Pancreas (tissue), 10 donors: ENCODE results near the gene WWC2. TPM values are rescaled to one million over a fixed set of nuclear protein-coding genes. Genes with fewer than 3 reads are reported as not detected.

Source experiments
- ATAC-seq, 4 donors: fragments of 200-7000 bp; cut with Tn5 transposase; one replicate each; pipeline versions ENCODE4 v1.8.0 to v1.9.1; 2020; ENCODE audit warnings: mild to moderate bottlenecking in 4 of 4, moderate library complexity in 4 of 4
- DNase-seq, 6 donors: peaks; one replicate each; pipeline ENCODE4 v3.0.0-alpha.2; 2020
- FAIRE-seq: peaks from 2 replicates; lab custom pipeline; 2012; peaks lifted over from hg19 to GRCh38; lab: Jason Lieb, UNC
- H3K27ac ChIP-seq, 4 donors: fragments of 200-600 bp; sonication (generic); 1 replicate in 3 of 4; 2 replicates in 1 of 4; pipeline versions ENCODE4 v1.5.0 to v1.8.0; 2020
- H3K27me3 ChIP-seq, 4 donors: fragments of 200-600 bp; one replicate each; pipeline ENCODE4 v1.8.0; 2021
- H3K36me3 ChIP-seq, 3 donors: fragments of 200-600 bp; sonication (generic) in 1 of 3; one replicate each; pipeline versions ENCODE4 v1.5.0 to v1.8.0; 2020 to 2021
- H3K4me1 ChIP-seq, 3 donors: fragments of 200-600 bp; one replicate each; pipeline ENCODE4 v1.8.0; 2021
- H3K4me3 ChIP-seq, 4 donors: fragments of 200-600 bp; sonication (generic) in 2 of 4; one replicate each; pipeline versions ENCODE4 v1.5.0 to v1.8.0; 2020 to 2021
- H3K9me3 ChIP-seq, 4 donors: fragments of 200-600 bp; one replicate each; pipeline ENCODE4 v1.8.0; 2021
- CTCF ChIP-seq, 4 donors: fragments of 200-600 bp; sonication (generic) in 3 of 4; IDR thresholded peaks; one replicate each; pipeline versions ENCODE4 v1.5.0 to v1.8.0; 2021; ENCODE audit warnings: antibody characterized with exemption in 4 of 4
- WGBS, 2 donors: extraction: QIAGEN DNeasy Blood & Tissue Kit; methylation state at CpG; one replicate each; pipeline ENCODE4 v1.1.7; 2013; 5-methylcytosine and 5-hydroxymethylcytosine counted together
- intact Hi-C, 3 donors: fragments of 100-400 bp; cut with DNase I; formaldehyde crosslinking; loops; one replicate each; pipeline versions ENCODE4 v1.11.1 to v1.14.2; 2022
- polyA plus RNA-seq, 2 donors: library from polyadenylated mRNA; stranded (reverse); fragments of 200-250 nt; gene quantifications; one replicate each; pipeline ENCODE4 v1.2.3, GENCODE V29; 2013
- total RNA-seq, 6 donors: library from RNA; stranded (reverse); fragmentation: NEBNext Ultra II Directional in 4 of 6; extraction: Animal tissue kit (Norgen Biotek cat#: 25700) in 4 of 6; gene quantifications; one replicate each; pipeline versions ENCODE4 v1.2.1 to v1.2.4, GENCODE V29; 2021 to 2023
- donor health status: healthy with polysubstance abuse.
- donor health status: DM: no; HTN: no; CAD: no; lungs with moderate emphysema.
- donor health status: DM: no; HTN: no; CAD: no.
- donor health status: control.
- donor health status: control.
- donor health status: Bipolar disorder and iron deficiency.
- donor health status: DM: yes; HTN: yes; CAD: no.
- donor health status: DM: no; HTN: no; CAD: no.
- donor health status: DM: no; HTN: no; CAD: no.
- donor health status: DM: yes; HTN: yes; CAD: no.

The WWC2 gene
- total and polyA plus RNA-seq, 8 donors, result 4.4 to 27.5 (median 16.9) TPM

- Histone ChIP-seq H3K27me3 (no peaks in the 10 kb centered on the region), H3K4me3 (no peak overlapping the region), H3K27ac (no peak overlapping the region), H3K9me3 (no peaks in the 10 kb centered on the region), H3K4me1 (no peaks in the 10 kb centered on the region), H3K36me3 (no peaks in the 10 kb centered on the region)
- intact Hi-C loops, result loop anchor here in 2 of 3 donors (5.0 to 10.0 kb wide), 2 partner anchors 181 to 184 kb away; no protein-coding TSS in a partner anchor
- no peak for TF ChIP-seq CTCF (IDR thresholded peaks at IDR 0.05)
- no peak for FAIRE-seq
- ATAC-seq, result no peak
- DNase-seq, result no peak
These were observed 27.8 kb upstream of the WWC2 start for GRCh38 chr4:183071222-183071621.

DNA sequence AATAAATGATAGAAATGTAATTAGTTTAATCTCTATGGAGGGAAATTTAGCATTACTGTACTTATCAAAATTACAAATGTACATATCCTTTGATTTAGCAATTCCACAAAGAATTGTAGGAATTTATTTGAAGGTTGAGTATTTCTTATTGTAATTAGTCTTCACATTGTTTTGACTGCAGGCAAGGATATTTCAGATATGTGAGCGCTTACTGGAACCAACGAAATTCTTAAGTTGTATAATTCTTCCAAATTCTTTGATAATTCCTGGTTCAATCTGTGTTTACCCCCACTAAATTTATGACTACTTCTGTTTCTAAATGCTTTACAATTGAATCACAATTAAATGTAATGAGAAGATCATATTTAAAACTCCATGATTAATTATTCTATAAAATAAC is 26.9 kb upstream of the WWC2 start:
- no peak for FAIRE-seq
- ATAC-seq, result no peak
- Histone ChIP-seq H3K36me3 (no peaks in the 10 kb centered on the region), H3K27me3 (no peaks in the 10 kb centered on the region), H3K4me3 (no peak overlapping the region), H3K4me1 (no peaks in the 10 kb centered on the region), H3K27ac (no peak overlapping the region), H3K9me3 (no peaks in the 10 kb centered on the region)
- TF ChIP-seq CTCF (IDR thresholded peaks at IDR 0.05), result no peak
- WGBS, 2 donors, result 92 to 97% methylated on average over 2 of the region's 2 CpGs
- intact Hi-C loops, result loop anchor here in 2 of 3 donors (5.0 to 10.0 kb wide), 2 partner anchors 180 to 183 kb away; no protein-coding TSS in a partner anchor
- DNase-seq, result no peak

DNA sequence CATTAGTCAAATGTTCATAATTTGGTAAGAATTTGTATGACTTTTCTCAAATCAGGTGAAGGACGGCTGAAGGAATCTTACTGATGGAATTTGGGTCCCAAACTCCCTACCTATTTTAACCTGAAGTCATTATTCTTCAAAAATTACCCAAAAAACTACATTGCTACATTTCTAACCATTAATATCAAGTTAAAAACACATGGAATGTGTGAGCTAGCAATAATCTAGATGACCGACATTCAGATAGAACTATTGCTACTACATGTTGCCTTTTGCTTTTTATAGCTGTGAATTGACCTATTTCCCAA is 25.3 kb upstream of the WWC2 start:
- Histone ChIP-seq H3K27me3 (no peaks in the 10 kb centered on the region), H3K36me3 (no peaks in the 10 kb centered on the region), H3K9me3 (no peaks in the 10 kb centered on the region), H3K27ac (no peak overlapping the region), H3K4me3 (no peak overlapping the region), H3K4me1 (no peaks in the 10 kb centered on the region)
- ATAC-seq (no peak), FAIRE-seq (no peak), DNase-seq (no peak)
- intact Hi-C loops, result loop anchor here in 2 of 3 donors (5.0 to 10.0 kb wide), 2 partner anchors 179 to 181 kb away; no protein-coding TSS in a partner anchor
- TF ChIP-seq CTCF (IDR thresholded peaks at IDR 0.05), result no peak
- WGBS, 2 donors, result 20% methylated on average over 2 of the region's 2 CpGs

- no peak for FAIRE-seq
- no peak for ATAC-seq
- Histone ChIP-seq H3K27ac (no peak overlapping the region), H3K27me3 (no peaks in the 10 kb centered on the region), H3K9me3 (no peaks in the 10 kb centered on the region), H3K4me3 (no peak overlapping the region), H3K36me3 (no peaks in the 10 kb centered on the region), H3K4me1 (no peaks in the 10 kb centered on the region)
- no peak for TF ChIP-seq CTCF (IDR thresholded peaks at IDR 0.05)
- 57 to 64% methylated on average over 7 of the region's 7 CpGs for WGBS, 2 donors
- DNase-seq, result no peak
- intact Hi-C loops, result loop anchor here in 2 of 3 donors (5.0 to 10.0 kb wide), 2 partner anchors 178 to 180 kb away; no protein-coding TSS in a partner anchor
These were observed 24.6 kb upstream of the WWC2 start for GRCh38 chr4:183074288-183074990.

GRCh38 chr4:183078634-183079033 is 20.4 kb upstream of the WWC2 start:
- intact Hi-C loops, result loop anchor here in 2 of 3 donors (5.0 to 10.0 kb wide), 2 partner anchors 176 to 179 kb away; no protein-coding TSS in a partner anchor
- Histone ChIP-seq H3K27ac (no peak overlapping the region), H3K9me3 (no peaks in the 10 kb centered on the region), H3K36me3 (no peaks in the 10 kb centered on the region), H3K4me3 (no peak overlapping the region), H3K4me1 (peaks cover 7 to 13% (median 12%) of the 10 kb centered on the region in 3 donors), H3K27me3 (no peaks in the 10 kb centered on the region)
- 94 to 96% methylated on average over 13 of the region's 13 CpGs for WGBS, 2 donors
- no peak for ATAC-seq
- no peak for DNase-seq
- FAIRE-seq, result no peak
- TF ChIP-seq CTCF (IDR thresholded peaks at IDR 0.05), result no peak
